GM12891 (cell line): ENCODE measurements around the gene ESYT1.
A peak's percentile ranks its signal among the peaks of the same experiment; 100 is the strongest.

Experiments used
- DNase-seq: peaks from one replicate; pipeline ENCODE4 v3.0.0; 2011; ENCODE audit warnings: low spot score; ENCODE audit not compliant: insufficient read length
- FAIRE-seq: peaks from 2 replicates; lab custom pipeline; 2011; peaks lifted over from hg19 to GRCh38; lab: Jason Lieb, UNC
- PAX5 ChIP-seq: IDR thresholded peaks from 2 replicates; pipeline ENCODE4 v1.6.1; 2011; ENCODE audit warnings: low read length, moderate library complexity, mild to moderate bottlenecking; ENCODE audit not compliant: insufficient read depth, severe bottlenecking
- POLR2A ChIP-seq: IDR thresholded peaks from 2 replicates; pipeline ENCODE4 v1.6.1; 2011; ENCODE audit warnings: low read depth, low read length, control low read depth
- POLR2AphosphoS5 ChIP-seq: IDR thresholded peaks from 2 replicates; pipeline ENCODE4 v1.6.1; 2011; ENCODE audit warnings: low read depth, low read length, control low read depth
- POU2F2 ChIP-seq: IDR thresholded peaks from 2 replicates; pipeline ENCODE4 v1.6.1; 2011; ENCODE audit warnings: low read depth, mild to moderate bottlenecking, control low read depth, low read length, moderate library complexity
- SPI1 ChIP-seq: IDR thresholded peaks from 2 replicates; pipeline ENCODE4 v1.6.1; 2011; ENCODE audit warnings: low read depth, low read length, control low read depth
- TAF1 ChIP-seq: IDR thresholded peaks from 2 replicates; pipeline ENCODE4 v1.6.1; 2011; ENCODE audit warnings: low read depth, low read length, control low read depth

Gene ESYT1

DNA sequence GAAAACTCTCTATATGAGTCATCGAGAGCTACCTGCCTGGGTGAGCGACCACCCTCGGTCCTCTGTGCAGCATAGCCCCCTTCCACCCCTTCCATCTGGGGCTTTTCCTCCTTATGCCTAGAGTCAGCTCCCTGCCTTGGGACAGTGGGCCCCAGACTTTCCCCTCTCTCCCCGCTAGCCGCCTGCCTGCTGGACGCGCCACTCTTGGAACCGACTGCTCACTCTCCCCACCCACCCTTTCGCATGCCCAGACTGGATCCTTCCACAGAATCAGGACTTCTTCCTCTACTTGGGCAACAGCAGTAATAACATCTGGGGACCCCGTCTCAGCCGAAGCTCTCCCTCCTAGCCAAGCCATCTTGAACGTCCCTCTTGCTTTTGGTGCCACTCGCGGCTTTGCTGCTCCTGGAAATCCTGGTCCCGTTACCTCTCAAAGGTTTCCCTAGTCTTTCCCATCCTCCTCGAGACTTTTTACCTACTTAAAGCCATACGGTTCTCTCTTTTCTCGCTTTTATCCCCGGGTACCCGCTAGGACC, 671 bp downstream of the ESYT1 start:
- FAIRE-seq = no peak
- TF ChIP-seq POLR2A = no peak
- TF ChIP-seq POLR2AphosphoS5 = no peak
- TF ChIP-seq POU2F2 = no peak
- TF ChIP-seq PAX5 = no peak
- no peak for TF ChIP-seq SPI1
- TF ChIP-seq TAF1 = no peak
- no peak for DNase-seq

DNA sequence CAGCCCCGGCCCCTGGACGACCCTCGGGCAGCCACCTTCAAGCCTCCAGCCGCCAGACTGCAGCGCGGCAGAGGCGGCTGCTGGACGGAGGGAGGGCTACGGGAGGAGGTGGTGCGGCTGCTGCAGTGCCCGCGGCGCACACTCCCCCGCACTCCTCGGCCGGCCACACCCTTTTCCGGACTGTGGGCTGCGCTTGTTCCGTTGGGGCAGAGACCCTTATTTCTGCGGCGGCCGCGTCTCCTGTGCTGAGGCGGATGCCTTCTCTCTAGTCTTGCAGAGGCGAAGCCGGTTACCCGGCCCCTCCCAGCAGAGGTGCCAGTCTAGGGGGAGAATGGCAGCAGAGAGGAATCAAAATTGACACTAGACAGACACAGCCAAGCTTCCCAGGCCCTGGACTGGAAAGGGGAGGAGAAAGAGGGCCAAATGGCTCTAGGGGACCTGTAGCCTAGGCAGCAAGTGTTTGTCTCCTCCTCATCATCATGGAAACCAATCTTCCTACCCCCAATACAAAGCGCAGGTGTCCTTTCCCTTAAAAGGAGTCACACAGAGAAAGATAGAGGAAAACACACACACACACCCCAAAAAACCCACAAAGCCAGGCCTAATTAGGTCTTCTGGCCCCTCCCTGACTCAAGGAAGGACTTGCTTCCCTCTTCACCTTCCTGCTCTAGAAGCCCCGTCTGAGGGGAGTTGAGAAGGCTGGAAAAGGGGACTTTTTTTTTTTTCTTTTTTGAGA, 1.3 kb downstream of the ESYT1 start:
- FAIRE-seq (peak; percentile 88), DNase-seq (no peak)
- TF ChIP-seq PAX5 = no peak
- TF ChIP-seq TAF1 = 0 out of 2 replicates have a peak, but pooled peaks have one; percentile 27

DNA sequence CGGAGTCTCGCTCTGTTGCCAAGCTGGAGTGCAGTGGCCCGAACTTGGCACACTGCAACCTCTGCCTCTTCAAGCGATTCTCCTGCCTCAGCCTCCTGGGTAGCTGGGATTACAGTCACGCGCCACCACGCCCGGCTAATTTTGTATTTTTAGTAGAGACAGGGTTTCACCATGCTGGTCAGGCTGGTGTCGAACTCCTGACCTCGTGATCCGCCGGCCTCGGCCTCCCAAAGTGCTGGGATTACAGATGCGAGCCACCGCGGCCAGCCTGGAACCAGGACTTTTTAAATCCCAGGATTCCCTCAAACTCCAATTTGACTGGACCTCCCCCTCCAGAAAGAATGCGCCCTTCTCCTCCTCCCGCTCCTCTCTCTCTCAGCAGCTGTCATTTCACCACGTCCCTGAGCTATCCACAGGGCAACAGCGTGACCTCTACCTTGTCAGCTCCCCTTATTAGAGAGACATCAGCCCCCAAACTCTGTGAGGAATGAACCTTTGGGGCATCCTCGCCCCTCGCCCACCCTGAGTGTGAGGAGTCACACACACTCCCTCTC, 2.0 kb downstream of the ESYT1 start:
- TF ChIP-seq TAF1 = no peak
- TF ChIP-seq POLR2AphosphoS5 = no peak
- FAIRE-seq (no peak), DNase-seq (no peak)

DNA sequence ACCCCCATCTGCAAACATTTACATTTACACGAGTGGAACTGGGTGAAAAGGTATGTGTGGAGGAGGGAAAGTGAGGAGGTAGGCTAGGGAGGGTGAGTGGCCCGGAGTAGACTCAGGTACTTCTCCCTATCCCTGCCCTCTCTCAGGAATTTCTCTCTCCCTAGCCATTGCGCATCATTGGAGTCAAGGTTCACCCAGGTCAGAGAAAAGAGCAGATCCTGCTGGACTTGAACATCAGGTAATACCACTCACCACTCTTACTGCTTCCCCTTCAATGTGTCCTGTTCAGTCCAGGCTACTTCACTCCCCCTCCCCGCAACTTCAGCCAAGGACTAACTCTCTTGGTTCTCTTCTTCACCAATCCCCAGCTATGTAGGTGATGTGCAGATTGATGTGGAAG, 2.8 kb downstream of the ESYT1 start:
- no peak for TF ChIP-seq TAF1
- DNase-seq (no peak), FAIRE-seq (no peak)

DNA sequence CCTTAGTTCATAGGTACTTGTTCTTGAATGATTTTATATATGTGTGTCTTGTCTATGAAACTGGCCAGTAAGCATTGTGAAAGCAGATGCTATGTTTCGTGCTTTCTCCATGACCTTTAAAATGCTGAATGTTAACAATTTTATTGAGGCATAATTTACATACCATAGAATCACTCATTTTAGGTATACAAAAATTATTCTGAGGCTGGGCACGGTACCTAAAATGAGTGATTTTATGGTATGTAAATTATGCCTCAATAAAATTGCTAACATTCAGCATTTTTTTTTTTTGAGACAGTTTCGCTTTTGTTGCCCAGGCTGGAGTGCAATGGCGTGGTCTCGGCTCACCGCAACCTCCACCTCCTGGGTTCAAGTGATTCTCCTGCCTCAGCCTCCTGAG, 6.8 kb downstream of the ESYT1 start:
- no peak for DNase-seq
- TF ChIP-seq POU2F2 = no peak
- TF ChIP-seq SPI1 = no peak
- no peak for TF ChIP-seq TAF1
- no peak for TF ChIP-seq PAX5
- no peak for TF ChIP-seq POLR2A
- no peak for TF ChIP-seq POLR2AphosphoS5
- FAIRE-seq = no peak

DNA sequence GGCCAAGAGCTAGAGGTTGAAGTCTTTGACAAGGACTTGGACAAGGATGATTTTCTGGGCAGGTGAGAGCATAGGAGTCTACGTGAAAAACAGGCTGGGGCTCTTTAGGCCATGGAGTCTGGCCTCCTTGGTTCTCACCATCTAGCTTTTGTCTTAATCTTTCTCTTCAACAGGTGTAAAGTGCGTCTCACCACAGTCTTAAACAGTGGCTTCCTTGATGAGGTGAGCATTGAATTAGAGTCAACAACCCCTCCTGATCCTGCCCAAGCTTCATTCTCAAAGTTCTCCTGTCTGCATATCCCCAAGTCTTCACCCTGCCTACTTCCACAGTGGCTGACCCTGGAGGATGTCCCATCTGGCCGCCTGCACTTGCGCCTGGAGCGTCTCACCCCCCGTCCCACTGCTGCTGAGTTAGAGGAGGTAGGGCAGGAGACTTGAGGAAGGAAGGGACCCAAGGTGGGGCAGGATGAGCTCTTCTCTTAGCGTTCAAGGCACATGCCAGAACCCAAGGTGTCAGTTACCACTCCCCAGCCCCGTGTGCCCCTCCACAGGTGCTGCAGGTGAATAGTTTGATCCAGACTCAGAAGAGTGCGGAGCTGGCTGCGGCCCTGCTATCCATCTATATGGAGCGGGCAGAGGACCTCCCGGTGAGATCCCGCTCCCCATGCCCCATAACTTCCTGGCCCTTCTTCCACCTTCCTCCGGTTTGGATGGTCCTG, 9.9 kb downstream of the ESYT1 start:
- DNase-seq (no peak), FAIRE-seq (no peak)
- TF ChIP-seq POLR2AphosphoS5 (no peak), POLR2A (no peak), POU2F2 (no peak)

DNA sequence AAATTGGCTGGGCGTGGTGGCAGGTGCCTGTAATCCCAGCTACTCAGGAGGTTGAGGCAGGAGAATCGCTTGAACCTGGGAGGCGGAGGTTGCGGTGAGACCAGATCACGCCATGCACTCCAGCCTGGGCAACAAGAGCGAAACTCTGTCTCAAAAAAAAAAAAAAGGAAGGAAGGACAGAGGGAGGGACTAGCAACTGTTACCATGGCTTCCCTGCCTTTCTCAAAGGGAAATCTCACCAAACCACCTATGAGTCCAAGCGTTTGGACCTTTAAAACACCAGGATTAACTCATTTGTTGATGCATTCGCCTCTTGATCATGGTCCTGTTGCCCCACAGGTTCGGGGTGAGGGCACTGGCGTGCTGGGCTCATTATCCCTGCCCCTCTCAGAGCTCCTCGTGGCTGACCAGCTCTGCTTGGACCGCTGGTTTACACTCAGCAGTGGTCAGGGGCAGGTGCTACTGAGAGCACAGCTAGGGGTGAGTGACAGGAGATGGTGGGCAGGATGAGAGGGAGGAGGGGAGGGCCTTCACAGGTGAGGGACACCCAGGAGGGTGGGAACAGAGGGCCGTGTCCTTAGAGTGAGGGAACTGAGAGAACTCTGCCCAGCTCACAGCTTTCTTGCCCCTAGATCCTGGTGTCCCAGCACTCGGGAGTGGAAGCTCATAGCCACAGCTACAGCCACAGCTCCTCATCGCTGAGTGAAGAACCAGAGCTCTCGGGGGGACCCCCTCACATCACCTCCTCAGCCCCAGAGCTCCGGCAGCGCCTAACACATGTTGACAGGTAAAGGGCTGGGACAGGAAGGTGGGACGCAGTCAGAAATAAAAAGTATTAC, 14.1 kb downstream of the ESYT1 start:
- FAIRE-seq (no peak), DNase-seq (no peak)
- TF ChIP-seq POLR2A (no peak), PAX5 (no peak), POU2F2 (no peak), TAF1 (no peak), POLR2AphosphoS5 (no peak)

DNA sequence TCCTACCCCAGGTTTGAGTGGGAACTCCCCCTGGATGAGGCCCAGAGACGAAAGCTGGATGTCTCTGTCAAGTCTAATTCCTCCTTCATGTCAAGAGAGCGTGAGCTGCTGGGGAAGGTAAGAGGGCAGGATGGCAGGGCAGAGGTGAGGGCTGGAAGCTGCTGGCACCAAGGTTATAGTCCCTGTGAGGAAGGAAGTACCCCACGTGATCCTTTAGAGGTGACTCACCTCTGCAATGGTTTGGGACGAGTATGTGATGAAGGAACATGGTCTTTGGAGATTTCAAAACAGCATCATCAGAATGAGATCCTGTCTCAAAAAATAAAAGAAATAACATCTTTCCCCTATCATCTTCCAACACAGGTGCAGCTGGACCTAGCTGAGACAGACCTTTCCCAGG, 15.2 kb downstream of the ESYT1 start:
- no peak for FAIRE-seq
- TF ChIP-seq TAF1 (no peak), SPI1 (no peak), POLR2AphosphoS5 (no peak), POU2F2 (no peak), POLR2A (no peak), PAX5 (no peak)
- DNase-seq = no peak

DNA sequence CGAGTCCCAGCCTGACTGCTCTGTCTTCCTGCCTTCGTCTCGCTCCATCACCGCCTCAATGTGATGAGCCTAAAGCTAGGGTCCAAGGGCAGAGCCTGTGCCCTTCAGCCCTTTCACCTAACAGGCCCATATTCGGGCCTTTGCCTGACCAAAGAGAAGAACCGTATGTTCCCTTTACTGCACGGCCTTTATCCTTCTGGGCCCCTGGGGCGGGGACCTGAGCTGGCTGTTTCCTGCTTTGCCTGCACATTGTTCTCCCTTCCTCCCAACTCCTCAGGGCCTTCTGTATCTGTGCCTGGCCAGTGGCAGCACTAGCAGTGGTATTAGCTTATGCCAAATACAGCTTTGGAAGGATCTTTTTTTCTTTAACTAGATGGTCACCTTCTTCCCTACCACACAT, 15.8 kb downstream of the ESYT1 start:
- DNase-seq (no peak), FAIRE-seq (no peak)
- no peak for TF ChIP-seq SPI1

DNA sequence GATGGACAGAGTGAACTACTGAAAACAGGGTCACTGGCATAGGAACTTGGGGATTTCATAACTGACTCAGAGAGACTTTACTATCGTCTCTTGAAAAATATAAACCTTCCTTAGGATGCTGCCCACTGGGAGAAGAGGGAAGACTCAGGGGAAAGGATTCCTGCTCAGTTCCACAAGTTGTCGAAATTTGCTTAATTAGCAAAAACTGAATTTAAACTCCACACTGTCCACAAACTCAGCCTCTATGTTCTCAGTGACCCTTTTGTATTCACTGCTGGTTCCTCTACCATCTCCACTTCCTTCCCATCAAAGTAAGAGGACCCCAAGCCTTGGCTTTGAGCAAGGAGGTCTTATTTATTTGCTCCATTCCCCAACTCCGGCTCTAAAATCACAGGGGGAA, 17.1 kb downstream of the ESYT1 start:
- no peak for TF ChIP-seq SPI1
- no peak for TF ChIP-seq TAF1
- TF ChIP-seq POLR2AphosphoS5 = no peak
- TF ChIP-seq PAX5 = no peak
- no peak for TF ChIP-seq POU2F2
- TF ChIP-seq POLR2A = no peak
- FAIRE-seq = no peak
- no peak for DNase-seq
